Left renal pelvis (tissue), 4 donors: ENCODE measurements around the gene EVI5L. TPM values are rescaled to one million over a fixed set of nuclear protein-coding genes. Genes with fewer than 3 reads are reported as not detected.
A peak's percentile ranks its signal among the peaks of the same experiment; 100 is the strongest.

Experiments used
- DNase-seq, 4 donors: peaks; one replicate each; pipeline ENCODE4 v3.0.0-alpha.2; 2013; ENCODE audit warnings: low read depth in 4 of 4, low spot score in 3 of 4
- polyA plus RNA-seq, 4 donors: library from polyadenylated mRNA; unstranded; fragments of 120-200 nt; gene quantifications; one replicate each; pipeline ENCODE4 v1.2.1, GENCODE V29; 2013; ENCODE audit not compliant: insufficient read length in 4 of 4

Gene EVI5L
- polyA plus RNA-seq, 4 donors: 14.0 to 18.7 (median 16.1) TPM

DNA sequence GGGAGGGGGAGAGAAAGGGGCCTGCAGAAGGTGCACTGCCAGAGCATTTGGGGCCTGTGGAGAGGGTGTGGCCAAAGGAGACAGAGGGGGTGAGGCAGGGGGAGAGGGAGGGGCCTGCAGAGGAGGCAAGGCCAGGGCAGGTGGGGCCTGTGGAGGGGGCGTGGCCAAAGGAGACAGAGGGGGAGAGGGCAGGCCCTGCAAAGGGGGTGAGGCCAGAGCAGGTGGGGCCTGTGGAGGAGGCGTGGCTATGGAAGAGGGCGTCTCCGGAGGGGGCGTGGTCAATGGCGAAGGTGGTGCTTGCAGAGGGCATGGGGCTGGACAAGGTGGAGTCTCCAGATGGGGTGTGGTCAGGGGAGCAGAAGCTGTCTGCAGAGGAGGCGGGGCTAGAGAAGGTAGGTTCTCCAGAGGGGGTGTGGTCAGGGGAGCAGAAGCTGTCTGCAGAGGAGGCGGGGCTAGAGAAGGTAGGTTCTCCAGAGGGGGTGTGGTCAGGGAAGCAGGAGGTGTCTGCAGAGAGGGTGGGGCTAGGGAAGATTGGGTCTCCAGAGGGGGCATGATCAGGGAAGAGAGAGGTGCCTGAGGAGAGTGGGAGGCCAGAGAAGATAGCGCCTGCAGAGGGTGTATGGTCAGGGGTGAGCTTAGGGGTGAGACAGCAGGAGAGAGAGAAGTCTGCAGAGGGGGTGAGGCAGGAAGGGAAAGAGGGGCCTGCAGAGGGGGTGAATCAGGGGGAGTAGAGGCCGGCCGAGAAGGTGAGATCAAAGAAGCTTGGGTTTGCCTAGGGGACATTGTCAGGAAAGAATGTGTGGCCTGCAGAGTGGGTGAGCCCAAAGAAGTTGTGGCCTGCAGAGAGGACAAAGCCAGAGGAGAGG lies 40.8 kb downstream of the EVI5L start:
- DNase-seq: no peak

DNA sequence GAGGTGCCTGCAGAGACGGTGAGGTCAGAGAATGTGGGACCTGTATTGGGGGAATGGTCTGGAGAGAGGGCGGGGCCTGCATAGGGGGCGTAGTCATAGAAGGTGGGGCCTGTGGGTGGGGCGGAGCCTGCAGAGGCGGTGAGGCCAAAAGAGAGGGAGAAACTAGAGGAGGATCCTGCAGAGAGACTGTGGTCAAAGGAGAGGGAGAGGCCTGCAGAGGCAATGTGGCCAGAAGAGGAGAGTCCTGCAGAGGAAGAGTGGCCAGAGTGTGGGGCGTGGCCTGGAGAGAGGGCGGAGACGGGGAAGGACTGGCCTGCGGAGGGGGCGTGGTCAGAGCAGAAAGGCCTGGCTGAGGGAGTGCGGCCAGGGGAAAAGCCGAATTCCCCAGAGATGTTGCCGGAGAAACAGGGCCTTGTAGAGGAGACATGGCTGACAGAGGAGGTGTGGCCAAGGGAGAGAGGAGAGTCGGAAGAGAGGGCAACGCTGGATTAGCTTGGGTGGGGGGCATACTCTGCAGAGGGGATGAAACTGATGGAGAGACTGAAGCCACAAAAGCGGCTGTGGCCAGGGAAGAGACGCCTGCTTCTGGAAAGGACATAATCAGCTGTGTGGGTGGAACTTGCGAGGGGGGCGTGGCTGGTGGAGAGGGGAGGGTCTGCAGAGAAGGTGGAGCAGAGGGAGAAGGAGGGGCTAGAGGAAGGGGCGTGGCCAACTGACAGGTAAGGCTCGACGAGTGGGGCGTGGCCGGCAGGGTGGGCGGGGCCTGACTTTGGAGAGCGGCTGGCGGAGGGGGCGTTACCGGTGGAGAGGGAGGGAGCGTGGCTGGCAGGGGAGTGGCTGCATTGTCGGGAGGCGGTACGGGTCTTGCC lies 41.7 kb downstream of the EVI5L start:
- DNase-seq: peak in 1 of 4 donors; percentile 48

DNA sequence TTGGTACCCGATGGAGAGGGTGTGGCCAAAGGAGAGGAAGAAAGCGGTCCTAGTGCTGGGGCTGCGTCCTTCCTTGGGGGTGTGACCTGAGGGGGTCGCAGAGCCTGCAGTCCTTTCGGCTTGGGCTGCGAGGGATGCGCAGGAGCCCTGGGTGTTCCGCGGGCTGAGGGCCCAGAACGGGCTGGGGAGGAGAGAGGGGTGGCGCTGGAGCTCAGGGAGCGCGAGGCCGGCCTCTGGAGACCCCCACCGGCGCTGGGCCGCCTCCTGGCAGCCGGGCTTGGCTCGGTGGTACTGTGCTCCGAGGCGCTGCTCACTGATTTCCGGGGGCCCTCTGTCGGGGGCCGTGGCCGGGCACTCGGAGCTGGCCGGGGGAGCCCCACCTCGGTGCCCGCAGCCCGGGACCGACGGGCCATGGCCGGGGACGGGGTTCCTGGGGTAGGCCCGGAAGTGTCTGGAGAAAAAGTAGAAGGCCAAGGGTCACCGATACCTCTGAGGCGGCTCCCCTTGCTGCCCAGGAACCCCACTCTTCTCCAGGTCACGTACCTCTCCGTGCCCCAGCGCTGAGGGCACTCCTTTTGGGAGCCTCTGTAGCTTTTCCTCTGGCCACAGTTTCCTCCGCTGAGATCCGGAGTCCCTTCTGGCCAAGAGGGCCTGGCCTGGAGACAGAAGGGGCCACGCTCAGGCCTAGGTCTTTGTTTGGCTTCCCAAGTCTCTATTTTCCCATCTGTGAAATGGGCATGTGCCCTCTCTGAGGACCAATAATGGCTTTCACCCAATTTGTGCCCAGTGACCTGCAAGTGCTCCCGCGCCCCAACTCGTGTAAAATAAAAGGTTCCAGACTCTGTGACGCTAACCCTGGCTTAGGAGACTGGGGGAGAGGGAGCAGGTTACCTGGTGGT lies 42.5 kb downstream of the EVI5L start:
- DNase-seq: no peak

GRCh38 chr19:7873304-7874075 lies 43.5 kb downstream of the EVI5L start:
- no peak for DNase-seq

GRCh38 chr19:7874076-7874896 lies 44.3 kb downstream of the EVI5L start, which contains the start of gene PRR36:
Gene PRR36, minus strand, starts transcription at chr19:7874390. Its CDS starts 701 bp downstream, at chr19:7873689.
- peak in 1 of 4 donors; percentile 61 for DNase-seq

DNA sequence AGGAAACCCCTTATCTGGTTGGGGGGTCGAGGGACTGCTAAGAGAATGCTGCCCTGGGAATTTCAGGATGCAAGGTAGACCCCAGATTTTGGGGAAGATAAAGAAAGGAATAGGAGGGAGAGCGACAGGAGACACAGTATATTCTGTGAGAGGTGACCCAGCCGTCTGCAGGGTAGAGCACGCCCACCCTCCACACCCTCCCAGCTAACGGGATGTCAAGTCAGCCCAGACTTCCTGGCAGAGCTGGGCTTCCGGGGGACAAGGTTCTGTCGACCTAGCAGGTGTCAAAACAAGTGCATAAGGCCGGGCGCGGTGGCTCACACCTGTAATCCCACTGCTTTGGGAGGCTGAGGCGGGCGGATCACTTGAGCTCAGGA lies 44.9 kb downstream of the EVI5L start:
- no peak for DNase-seq

DNA sequence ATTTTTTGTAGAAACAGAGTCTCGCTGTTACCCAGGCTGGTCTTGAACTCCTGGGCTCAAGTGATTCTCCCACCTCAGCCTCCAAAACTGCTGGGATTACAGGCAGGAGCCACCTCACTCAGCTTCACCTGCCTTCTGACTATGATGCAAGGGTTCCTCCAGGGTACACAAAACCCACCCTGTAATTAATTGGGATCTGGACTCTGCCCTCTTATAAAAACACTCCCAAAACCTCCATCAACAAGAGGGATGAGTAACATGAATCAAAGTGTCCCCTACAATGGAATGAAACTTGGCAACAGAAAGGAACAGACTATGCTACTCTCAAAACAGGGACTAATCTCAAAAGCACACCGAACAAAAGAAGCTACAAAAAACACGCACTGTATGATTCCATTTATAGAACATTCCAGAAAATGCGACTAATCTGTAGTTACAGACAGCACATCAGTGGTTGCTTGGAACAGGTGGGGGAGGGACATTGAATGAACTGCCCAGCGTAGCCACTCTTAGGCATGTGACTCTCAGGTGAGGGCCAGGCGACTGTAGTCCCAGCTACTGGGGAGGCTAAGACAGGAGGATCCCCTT lies 47.3 kb downstream of the EVI5L start:
- no peak for DNase-seq

GRCh38 chr19:7879111-7879807 lies 49.2 kb downstream of the EVI5L start:
- no peak for DNase-seq

DNA sequence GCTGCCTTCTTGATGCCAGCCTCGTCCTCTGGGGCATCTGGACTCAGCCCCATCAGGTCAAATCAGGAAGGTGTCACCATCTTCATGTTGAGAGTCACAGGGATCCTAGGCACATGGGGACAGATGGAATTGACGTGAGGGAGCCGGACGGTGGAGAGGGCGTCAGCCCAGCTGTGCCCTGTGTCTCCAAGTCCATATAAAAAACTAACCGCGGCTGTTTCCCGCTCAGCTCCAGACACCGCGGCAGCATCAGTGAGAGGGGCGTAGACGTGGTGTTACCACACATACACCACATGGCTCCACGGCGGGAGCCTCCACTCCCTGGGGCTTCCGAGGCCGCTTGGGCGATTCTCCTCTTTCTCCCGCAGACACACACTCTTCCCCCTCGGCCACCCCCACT lies 49.8 kb downstream of the EVI5L start:
- no peak for DNase-seq

DNA sequence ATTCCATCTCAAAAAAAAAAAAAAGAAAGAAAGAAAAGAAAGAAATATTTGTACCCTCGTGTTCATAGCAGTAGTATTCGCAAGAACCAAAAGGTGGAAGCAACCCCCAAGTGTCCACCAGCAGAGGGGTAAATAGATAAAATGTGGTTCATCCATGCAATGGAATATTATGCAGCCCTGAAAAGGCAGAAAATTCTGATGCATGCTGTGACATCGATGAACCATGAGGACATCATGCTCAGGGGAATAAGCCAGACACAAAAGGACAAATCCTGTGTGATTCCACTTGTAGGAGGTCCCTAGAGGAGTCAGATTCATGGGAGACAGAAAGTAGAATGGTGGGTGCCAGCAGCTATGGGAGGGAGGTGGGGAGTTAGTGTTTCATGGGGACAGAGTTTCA lies 51.9 kb downstream of the EVI5L start:
- DNase-seq: no peak

GRCh38 chr19:7883105-7883504 lies 53.1 kb downstream of the EVI5L start:
- DNase-seq: no peak

DNA sequence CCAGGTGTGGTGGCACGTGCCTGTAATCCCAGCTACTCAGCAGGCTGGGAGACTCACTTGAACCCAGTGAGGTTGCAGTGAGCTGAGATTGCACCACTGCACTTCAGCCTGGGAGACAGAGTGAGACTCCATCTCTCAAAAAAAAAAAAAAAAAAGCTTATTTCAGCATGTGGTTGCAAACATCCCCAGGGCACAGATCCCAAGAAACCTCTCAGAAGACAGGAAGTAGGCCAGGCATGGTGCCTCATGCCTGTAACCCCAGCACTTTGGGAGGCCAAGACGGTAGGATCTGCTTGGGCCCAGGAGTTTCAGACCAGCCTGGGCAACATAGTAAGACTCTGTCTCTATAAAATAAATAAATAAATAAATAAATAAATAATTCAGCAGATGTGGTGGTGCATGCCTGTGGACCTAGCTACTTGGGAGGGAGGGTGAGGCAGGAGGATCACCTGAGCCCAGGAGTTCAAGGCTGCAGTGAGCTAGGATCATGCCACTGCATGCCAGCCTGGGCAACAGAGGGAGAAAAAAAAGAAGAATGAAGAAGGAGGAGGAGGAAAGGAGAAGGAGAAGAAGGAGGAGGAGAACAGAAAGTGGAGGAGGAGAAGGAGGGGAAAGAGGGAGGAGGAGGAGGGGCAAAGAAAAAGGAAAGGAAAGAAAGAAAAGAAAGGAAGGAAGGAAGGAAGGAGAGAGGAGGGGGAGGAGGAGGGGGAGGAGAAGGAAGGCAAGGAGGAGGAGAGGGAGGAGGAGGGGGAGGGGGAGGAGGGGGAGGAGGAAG lies 54.0 kb downstream of the EVI5L start:
- DNase-seq: no peak

DNA sequence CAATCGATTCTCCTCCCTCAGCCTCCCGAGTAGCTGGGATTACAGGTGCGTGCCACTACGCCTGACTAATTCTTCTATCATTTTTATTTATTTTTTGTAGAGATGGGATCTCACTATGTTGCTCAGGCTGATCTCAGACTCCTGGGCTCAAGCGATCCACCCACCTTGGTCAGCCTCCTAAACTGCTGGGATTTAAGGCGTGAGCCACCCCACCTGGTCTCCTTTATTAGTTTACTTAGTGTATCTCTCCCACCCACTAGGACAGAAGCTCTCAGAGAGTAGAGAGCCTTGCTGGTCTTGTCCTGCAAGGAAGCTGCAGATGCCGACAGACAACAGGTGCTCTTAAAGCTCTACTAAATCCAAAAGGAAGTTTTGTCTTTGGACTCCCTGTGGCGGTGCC lies 55.8 kb downstream of the EVI5L start:
- DNase-seq: no peak

DNA sequence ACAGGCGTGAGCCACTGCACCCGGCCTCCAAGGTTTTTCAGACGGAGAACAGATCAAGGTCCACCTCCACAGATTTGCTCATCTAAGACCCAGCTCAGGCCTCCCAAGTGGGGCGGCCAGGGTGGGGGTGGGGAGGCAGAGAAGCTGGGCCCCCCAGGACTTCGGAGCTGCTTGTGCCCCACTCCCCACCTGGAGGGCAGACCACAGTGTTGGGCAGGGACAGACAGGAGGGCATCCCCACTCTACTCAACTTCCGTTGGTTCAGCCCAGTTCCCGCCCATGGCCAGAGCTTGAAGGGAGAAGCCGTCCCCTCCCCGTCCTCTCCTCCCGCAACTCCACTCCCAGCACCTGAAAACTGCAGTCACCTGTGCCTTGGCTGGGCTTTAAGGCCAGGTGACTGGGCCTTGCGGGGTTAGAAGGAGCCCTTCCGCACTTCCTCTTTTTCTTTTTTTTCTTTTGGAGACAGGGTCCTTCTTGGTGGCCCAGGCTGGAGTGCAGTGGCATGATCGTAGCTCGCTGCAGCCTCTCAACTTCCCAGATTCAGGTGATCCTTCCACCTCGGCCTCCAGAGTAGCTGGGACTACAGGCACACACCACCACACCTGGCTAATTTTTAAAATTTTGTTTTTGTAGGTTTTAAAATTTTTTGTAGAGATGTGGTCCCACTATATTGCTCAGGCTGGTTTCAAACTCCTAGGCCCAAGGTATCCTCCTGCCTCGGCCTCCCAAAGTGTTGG lies 57.6 kb downstream of the EVI5L start:
- no peak for DNase-seq

- no peak for DNase-seq
Observed at GRCh38 chr19:7888145-7888825, 58.3 kb downstream of the EVI5L start, which contains the start of gene LRRC8E. Gene LRRC8E, plus strand, starts transcription at chr19:7888510. Its CDS starts 7,094 bp downstream, at chr19:7895604.

DNA sequence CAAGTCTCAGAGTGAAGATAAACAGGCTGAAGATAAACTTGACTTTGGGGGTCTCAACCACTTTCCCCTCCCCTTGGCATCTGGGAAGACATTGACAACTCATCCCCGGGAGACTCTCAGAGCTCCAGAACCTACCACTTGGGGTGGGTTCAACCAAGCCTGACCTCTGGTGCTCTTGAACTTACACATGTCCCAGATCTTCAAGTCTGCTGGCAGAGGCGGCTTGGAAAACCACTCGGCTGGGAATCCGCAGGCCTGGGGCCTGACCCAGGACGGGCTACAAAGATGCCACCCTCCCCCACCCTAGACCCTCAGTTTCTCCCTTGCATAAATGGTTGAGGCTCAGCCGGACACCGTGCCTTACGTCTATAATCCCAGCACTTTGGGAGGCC lies 58.8 kb downstream of the EVI5L start:
- DNase-seq: no peak
